Measurements from ENCODE around the gene CERS6. TPM values are rescaled to one million over a fixed set of nuclear protein-coding genes. Genes with fewer than 3 reads are reported as not detected.
A peak's percentile ranks its signal among the peaks of the same experiment; 100 is the strongest.

CERS6 gene
- total RNA-seq, 1 donor from 2014 or later, result 27.7 TPM

DNA sequence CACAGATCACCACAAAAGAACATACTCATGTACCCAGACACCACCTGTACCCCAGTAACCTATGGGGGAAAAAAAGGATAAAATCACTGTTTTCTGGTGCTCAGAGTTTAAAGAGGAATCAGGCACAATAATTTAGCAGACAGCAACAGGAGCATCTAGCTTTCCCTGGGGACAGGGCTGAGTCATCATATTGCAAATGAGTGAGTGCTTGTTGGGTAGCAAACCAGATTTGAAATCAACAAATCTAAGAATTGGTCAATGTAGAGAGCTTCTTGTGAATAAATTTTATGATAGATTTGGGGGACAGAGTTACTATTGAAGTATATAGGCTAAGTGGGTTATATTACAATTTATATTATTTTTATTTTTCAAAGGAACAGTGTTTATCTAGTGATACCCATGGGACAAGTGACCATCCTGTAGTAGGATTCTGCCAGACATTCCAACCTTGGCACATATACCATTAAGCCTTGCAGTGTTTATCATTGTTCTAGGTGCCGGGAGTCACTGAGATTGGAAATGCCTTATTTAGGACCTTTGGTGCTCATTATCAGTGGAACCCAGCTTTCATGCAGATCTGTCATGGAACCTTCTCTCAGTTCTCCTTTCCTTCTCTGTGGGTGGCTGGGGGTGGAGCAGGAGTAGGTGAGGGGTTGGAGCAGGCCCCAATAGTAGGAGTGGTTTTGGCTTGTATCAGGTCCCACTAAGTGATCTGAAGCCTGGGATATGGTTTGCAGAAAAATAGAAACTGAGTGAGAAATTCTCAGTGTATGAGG lies 117.2 kb downstream of the CERS6 start:
- intact Hi-C loops (cut with DNase I), result no loop called here
- no peak for DNase-seq (ENCODE audit: extremely low spot score in 2 of 2)
- Histone ChIP-seq H3K4me1 (peaks cover 23% of the 10 kb centered on the region), H3K9me3 (no peaks in the 10 kb centered on the region), H3K4me3 (no peak overlapping the region), H3K36me3 (no peaks in the 10 kb centered on the region), H3K27me3 (no peaks in the 10 kb centered on the region), H3K27ac (no peak overlapping the region)
- no peak for TF ChIP-seq POLR2A (IDR thresholded peaks at IDR 0.05)
- TF ChIP-seq, protein P1, sequence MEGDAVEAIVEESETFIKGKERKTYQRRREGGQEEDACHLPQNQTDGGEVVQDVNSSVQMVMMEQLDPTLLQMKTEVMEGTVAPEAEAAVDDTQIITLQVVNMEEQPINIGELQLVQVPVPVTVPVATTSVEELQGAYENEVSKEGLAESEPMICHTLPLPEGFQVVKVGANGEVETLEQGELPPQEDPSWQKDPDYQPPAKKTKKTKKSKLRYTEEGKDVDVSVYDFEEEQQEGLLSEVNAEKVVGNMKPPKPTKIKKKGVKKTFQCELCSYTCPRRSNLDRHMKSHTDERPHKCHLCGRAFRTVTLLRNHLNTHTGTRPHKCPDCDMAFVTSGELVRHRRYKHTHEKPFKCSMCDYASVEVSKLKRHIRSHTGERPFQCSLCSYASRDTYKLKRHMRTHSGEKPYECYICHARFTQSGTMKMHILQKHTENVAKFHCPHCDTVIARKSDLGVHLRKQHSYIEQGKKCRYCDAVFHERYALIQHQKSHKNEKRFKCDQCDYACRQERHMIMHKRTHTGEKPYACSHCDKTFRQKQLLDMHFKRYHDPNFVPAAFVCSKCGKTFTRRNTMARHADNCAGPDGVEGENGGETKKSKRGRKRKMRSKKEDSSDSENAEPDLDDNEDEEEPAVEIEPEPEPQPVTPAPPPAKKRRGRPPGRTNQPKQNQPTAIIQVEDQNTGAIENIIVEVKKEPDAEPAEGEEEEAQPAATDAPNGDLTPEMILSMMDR (IDR thresholded peaks at IDR 0.05), result no peak
- TF ChIP-seq POLR2AphosphoS5 (IDR thresholded peaks at IDR 0.05; ENCODE audit: insufficient read depth in 1 of 2, low read depth in 1 of 2), result no peak

- Histone ChIP-seq H3K4me1 (peaks cover 27% of the 10 kb centered on the region), H3K9me3 (no peaks in the 10 kb centered on the region), H3K27me3 (no peaks in the 10 kb centered on the region), H3K27ac (no peak overlapping the region), H3K36me3 (no peaks in the 10 kb centered on the region), H3K4me3 (no peak overlapping the region)
- TF ChIP-seq, protein P1 (IDR thresholded peaks at IDR 0.05), result no peak
- TF ChIP-seq POLR2A (IDR thresholded peaks at IDR 0.05) (no peak), POLR2AphosphoS5 (IDR thresholded peaks at IDR 0.05; ENCODE audit: insufficient read depth in 1 of 2, low read depth in 1 of 2) (no peak)
- intact Hi-C loops (cut with DNase I), result no loop called here
- DNase-seq (ENCODE audit: extremely low spot score in 2 of 2), result no peak
These were observed 119.0 kb downstream of the CERS6 start for GRCh38 chr2:168574856-168575630.

DNA sequence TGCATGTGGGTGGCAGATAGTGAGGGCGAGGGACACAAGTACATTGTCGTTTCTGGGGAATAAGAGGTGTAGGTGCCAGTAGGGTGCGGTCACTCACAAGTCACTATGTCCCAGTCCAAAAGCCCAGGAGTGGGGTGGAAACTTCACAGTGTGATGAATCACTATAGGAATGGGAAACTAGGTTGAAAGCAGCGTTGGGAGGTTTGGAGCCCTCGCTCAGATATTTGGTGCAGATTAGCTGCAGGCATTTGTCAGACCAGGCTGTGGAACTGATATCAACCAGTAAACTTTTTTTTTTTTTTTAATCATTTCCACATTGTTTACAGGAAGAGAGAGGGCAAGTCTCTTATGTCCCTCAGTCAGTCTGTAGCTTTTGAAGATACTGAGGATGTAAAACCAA lies 121.8 kb downstream of the CERS6 start:
- no peaks in the 10 kb centered on the region for H3K9me3 ChIP-seq
- no peak overlapping the region for H3K4me3 ChIP-seq
- no peaks in the 10 kb centered on the region for H3K36me3 ChIP-seq
- DNase-seq (ENCODE audit: extremely low spot score in 2 of 2), result no peak
- H3K27me3 ChIP-seq, result no peaks in the 10 kb centered on the region
- peaks cover 26% of the 10 kb centered on the region for H3K4me1 ChIP-seq
- H3K27ac ChIP-seq, result no peak overlapping the region
- intact Hi-C loops (cut with DNase I), result no loop called here
- TF ChIP-seq, protein P1 (IDR thresholded peaks at IDR 0.05), result no peak
- TF ChIP-seq POLR2AphosphoS5 (IDR thresholded peaks at IDR 0.05; ENCODE audit: insufficient read depth in 1 of 2, low read depth in 1 of 2) (no peak), POLR2A (IDR thresholded peaks at IDR 0.05) (no peak)

DNA sequence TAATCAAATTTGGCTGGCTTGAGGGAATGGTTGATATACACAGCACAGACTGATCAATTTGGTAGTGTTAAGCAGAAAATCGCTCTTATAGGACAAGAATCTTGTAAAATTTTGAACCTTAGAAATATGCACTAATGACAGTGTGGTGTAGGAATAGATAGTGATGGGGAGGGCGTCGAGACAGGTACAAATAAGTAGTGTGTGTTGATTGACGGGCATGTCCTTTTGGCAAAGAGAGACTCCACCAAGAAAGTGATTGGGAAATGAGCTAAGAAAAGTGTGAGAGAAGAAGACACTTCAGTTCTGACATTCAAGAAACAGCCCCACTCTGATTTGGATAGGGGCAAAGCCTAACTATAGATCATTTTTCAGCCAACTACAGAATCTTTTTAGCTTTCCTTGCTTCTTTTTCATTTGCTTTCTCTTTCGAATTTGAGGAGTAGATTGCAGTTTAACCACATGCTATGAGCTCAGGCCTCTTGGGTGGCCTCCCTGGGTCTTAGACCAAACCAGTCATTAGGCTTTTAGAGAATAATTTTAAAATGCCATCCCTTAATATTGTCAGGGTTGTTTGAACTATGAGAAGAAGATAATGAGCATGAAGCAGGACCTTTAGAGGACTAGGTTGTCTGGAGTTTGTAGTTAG lies 127.1 kb downstream of the CERS6 start:
- Histone ChIP-seq H3K27me3 (no peaks in the 10 kb centered on the region), H3K36me3 (no peaks in the 10 kb centered on the region), H3K9me3 (no peaks in the 10 kb centered on the region), H3K4me3 (no peak overlapping the region), H3K27ac (peak overlapping the region; percentile 11), H3K4me1 (peaks cover 36% of the 10 kb centered on the region)
- no peak for DNase-seq (ENCODE audit: extremely low spot score in 2 of 2)
- intact Hi-C loops (cut with DNase I), result no loop called here
- TF ChIP-seq POLR2AphosphoS5 (IDR thresholded peaks at IDR 0.05; ENCODE audit: insufficient read depth in 1 of 2, low read depth in 1 of 2) (no peak), POLR2A (IDR thresholded peaks at IDR 0.05) (no peak)
- TF ChIP-seq, protein P1 (IDR thresholded peaks at IDR 0.05), result no peak
